ENCODE results near the gene ITGAE.

ITGAE gene

GRCh38 chr17:3817851-3818605 lies 17.0 kb upstream of the ITGAE start:
- no peak for DNase-seq

- no peak for DNase-seq
Observed at GRCh38 chr17:3815925-3816324, 14.9 kb upstream of the ITGAE start.

GRCh38 chr17:3815122-3815521 lies 14.1 kb upstream of the ITGAE start:
- DNase-seq, result no peak

GRCh38 chr17:3814361-3814760 lies 13.4 kb upstream of the ITGAE start:
- no peak for DNase-seq

- no peak for DNase-seq
Observed at GRCh38 chr17:3813171-3813570, 12.2 kb upstream of the ITGAE start.

- no peak for DNase-seq
Observed at GRCh38 chr17:3812771-3813170, 11.8 kb upstream of the ITGAE start.

- DNase-seq, result no peak
Observed at GRCh38 chr17:3812284-3812683, 11.3 kb upstream of the ITGAE start.

GRCh38 chr17:3810019-3810418 lies 9.0 kb upstream of the ITGAE start:
- no peak for DNase-seq

- DNase-seq, result no peak
Observed at GRCh38 chr17:3809135-3809534, 8.1 kb upstream of the ITGAE start.

- DNase-seq, result no peak
Observed at GRCh38 chr17:3808701-3809100, 7.7 kb upstream of the ITGAE start.

- DNase-seq, result no peak
Observed at GRCh38 chr17:3805581-3805980, 4.6 kb upstream of the ITGAE start.

GRCh38 chr17:3804503-3804931 lies 3.5 kb upstream of the ITGAE start:
- DNase-seq, result no peak

- no peak for DNase-seq
Observed at GRCh38 chr17:3803308-3803640, 2.3 kb upstream of the ITGAE start.

GRCh38 chr17:3802461-3803307 lies 1.7 kb upstream of the ITGAE start:
- DNase-seq, result no peak

GRCh38 chr17:3801792-3802191 lies 804 bp upstream of the ITGAE start:
- no peak for DNase-seq

- no peak for DNase-seq
Observed at GRCh38 chr17:3801347-3801746, 359 bp upstream of the ITGAE start.

- no peak for DNase-seq
Observed at GRCh38 chr17:3799181-3799945, 1.6 kb downstream of the ITGAE start.

- DNase-seq, result no peak
Observed at GRCh38 chr17:3798273-3799180, 2.5 kb downstream of the ITGAE start.

GRCh38 chr17:3796822-3797170 lies 4.2 kb downstream of the ITGAE start:
- peak; percentile 63 for DNase-seq

GRCh38 chr17:3796110-3796821 lies 4.7 kb downstream of the ITGAE start:
- DNase-seq, result peak; percentile 87

GRCh38 chr17:3795390-3796102 lies 5.4 kb downstream of the ITGAE start:
- DNase-seq, result no peak
